Hepatocyte (in vitro differentiated cells): ENCODE data around the gene BIN1. TPM values are rescaled to one million over a fixed set of nuclear protein-coding genes. Genes with fewer than 3 reads are reported as not detected.
A peak's percentile ranks its signal among the peaks of the same experiment; 100 is the strongest.

ENCODE experiments used
- DNase-seq: peaks from one replicate; pipeline ENCODE4 v3.0.0-alpha.2; 2016; ENCODE audit warnings: low spot score
- H2AFZ ChIP-seq: fragments of 200-600 bp; sonication (generic); 2 replicates; pipeline ENCODE4 v1.6.0; 2016; ENCODE audit warnings: antibody characterized with exemption, mild to moderate bottlenecking
- H3K27ac ChIP-seq: fragments of 200-600 bp; sonication (generic); 2 replicates; pipeline ENCODE4 v1.5.1; 2016; ENCODE audit warnings: mild to moderate bottlenecking
- H3K27me3 ChIP-seq: fragments of 200-600 bp; sonication (generic); 2 replicates; pipeline ENCODE4 v1.6.1; 2016
- H3K36me3 ChIP-seq: fragments of 200-600 bp; sonication (generic); replicated peaks from 2 replicates; pipeline ENCODE4 v1.5.1; 2016; ENCODE audit warnings: low read depth; ENCODE audit not compliant: insufficient read depth
- H3K4me1 ChIP-seq: fragments of 200-600 bp; sonication (generic); 2 replicates; pipeline ENCODE4 v1.5.1; 2016; ENCODE audit warnings: mild to moderate bottlenecking, moderate library complexity; ENCODE audit not compliant: insufficient read depth
- H3K4me2 ChIP-seq: fragments of 200-600 bp; sonication (generic); 2 replicates; pipeline ENCODE4 v1.6.0; 2016
- H3K4me3 ChIP-seq: fragments of 200-600 bp; sonication (generic); 2 replicates; pipeline ENCODE4 v1.5.1; 2016; ENCODE audit warnings: mild to moderate bottlenecking
- H3K79me2 ChIP-seq: fragments of 200-600 bp; sonication (generic); 2 replicates; pipeline ENCODE4 v1.6.0; 2017; ENCODE audit warnings: mild to moderate bottlenecking
- H3K9me2 ChIP-seq: fragments of 200-600 bp; sonication (generic); replicated peaks from 2 replicates; pipeline ENCODE4 v1.6.0; 2017; ENCODE audit warnings: mild to moderate bottlenecking; ENCODE audit not compliant: insufficient read depth
- H3K9me3 ChIP-seq: fragments of 200-600 bp; sonication (generic); 2 replicates; pipeline ENCODE4 v1.5.1; 2016; ENCODE audit warnings: low read depth, mild to moderate bottlenecking
- H4K20me1 ChIP-seq: fragments of 200-600 bp; sonication (generic); 2 replicates; pipeline ENCODE4 v1.6.0; 2016; ENCODE audit warnings: mild to moderate bottlenecking; ENCODE audit not compliant: insufficient read depth, poor library complexity, severe bottlenecking
- CTCF ChIP-seq: fragments of 200-600 bp; sonication (generic); IDR thresholded peaks from 2 replicates; pipeline ENCODE4 v1.5.1; 2016; ENCODE audit warnings: antibody characterized with exemption, mild to moderate bottlenecking; ENCODE audit not compliant: poor library complexity
- EZH2 ChIP-seq: fragments of 200-600 bp; sonication (generic); IDR thresholded peaks from 2 replicates; pipeline ENCODE4 v1.6.1; 2016; ENCODE audit warnings: antibody characterized with exemption, mild to moderate bottlenecking, borderline replicate concordance
- EZH2phosphoT487 ChIP-seq: fragments of 200-600 bp; sonication (generic); IDR thresholded peaks from one replicate; pipeline ENCODE4 v1.6.1; 2018; ENCODE audit warnings: antibody characterized with exemption, mild to moderate bottlenecking, low read depth, moderate library complexity; ENCODE audit not compliant: unreplicated experiment, severe bottlenecking
- WGBS: methylation state at CpG from one replicate; pipeline ENCODE4 v1.1.6; 2016; ENCODE audit warnings: low lambda C conversion rate; ENCODE audit errors: missing lambda C conversion rate; 5-methylcytosine and 5-hydroxymethylcytosine counted together
- polyA plus RNA-seq: library from polyadenylated mRNA; unstranded; fragments of >200 nt; fragmentation: Nextera tagmentation; extraction: Ambion mirVana; gene quantifications from 2 replicates; pipeline ENCODE4 v1.2.1, GENCODE V29; 2016
- total RNA-seq: library from RNA; depleted of rRNA; stranded (reverse); fragments of >200 nt; gene quantifications from 2 replicates; pipeline ENCODE4 v1.2.3, GENCODE V29; 2014

BIN1 gene
- total and polyA plus RNA-seq, 2 experiments from 2014 or later = 109 to 113 TPM

DNA sequence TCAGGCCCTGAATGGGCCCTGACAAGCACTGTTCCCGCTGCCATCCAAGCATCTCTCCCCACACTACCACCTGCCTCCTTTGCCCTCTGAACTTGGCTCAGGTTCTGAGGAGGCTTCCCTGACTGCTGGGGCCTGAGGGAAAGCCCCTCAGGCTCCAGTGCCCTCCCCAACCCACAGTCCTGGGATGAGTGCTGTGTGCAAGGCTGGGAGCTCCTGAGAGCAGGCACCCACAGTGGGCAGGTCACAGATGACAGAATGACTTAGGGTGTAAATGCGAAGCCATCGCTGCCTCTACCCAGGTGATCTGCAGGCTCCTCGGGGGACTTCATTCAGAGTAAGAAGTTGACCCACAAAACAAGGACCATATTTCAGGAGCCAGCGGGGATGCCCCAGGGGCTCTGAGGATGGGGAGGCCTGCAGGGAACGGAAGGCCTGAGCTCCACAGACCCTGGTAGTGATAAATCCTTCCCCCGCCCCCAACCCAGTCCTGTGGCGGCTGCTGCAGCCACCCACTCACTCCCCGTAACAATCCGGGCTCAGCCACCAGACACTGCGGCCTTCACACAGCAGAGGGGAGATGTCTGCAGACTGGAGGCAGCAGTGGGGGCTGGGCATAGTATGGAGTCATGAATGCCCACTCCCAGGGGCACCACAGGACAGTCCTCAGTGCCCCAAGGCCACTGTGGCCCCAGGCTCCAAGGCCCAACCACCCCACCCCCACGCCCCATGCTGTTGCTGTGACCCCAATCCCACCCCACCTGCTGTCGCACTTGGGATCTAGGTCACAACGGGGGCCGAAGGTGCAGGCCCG lies 8.9 kb downstream of the BIN1 start:
- peaks cover 92% of the 10 kb centered on the region for H3K4me1 ChIP-seq
- H4K20me1 ChIP-seq = peaks cover 51% of the 10 kb centered on the region
- H3K27me3 ChIP-seq = no peaks in the 10 kb centered on the region
- TF ChIP-seq EZH2phosphoT487 (no peak), EZH2 (no peak), CTCF (no peak)
- no peaks in the 10 kb centered on the region for H3K9me2 ChIP-seq
- H3K27ac ChIP-seq = peak overlapping the region; percentile 11
- H3K4me2 ChIP-seq = no peak overlapping the region
- no peak overlapping the region for H2AFZ ChIP-seq
- WGBS = 75% methylated on average over 16 of the region's 16 CpGs
- H3K9me3 ChIP-seq = no peaks in the 10 kb centered on the region
- no peak for DNase-seq
- no peak overlapping the region for H3K4me3 ChIP-seq
- H3K36me3 ChIP-seq = no peaks in the 10 kb centered on the region
- H3K79me2 ChIP-seq = peaks cover 99% of the 10 kb centered on the region

DNA sequence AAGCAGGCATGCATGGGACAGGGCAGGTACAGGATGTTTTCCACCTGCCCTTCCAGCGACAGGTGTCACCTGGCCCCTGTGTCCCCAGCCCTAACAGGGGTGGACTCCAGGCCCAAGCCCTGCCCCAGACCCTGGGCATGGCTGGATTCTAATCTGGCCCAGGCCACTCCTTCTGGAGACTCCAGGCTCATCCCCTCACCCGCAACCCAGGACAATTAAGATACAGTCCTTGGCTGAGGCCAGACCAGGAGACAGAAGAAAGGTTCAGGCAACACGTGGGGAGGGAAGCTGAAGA lies 9.5 kb downstream of the BIN1 start:
- Histone ChIP-seq H3K4me2 (no peak overlapping the region), H3K9me2 (no peaks in the 10 kb centered on the region), H4K20me1 (peaks cover 47% of the 10 kb centered on the region), H3K36me3 (no peaks in the 10 kb centered on the region), H3K79me2 (peaks cover 99% of the 10 kb centered on the region), H2AFZ (no peak overlapping the region), H3K4me1 (peaks cover 92% of the 10 kb centered on the region), H3K27ac (no peak overlapping the region), H3K9me3 (no peaks in the 10 kb centered on the region), H3K4me3 (no peak overlapping the region), H3K27me3 (no peaks in the 10 kb centered on the region)
- WGBS = 81% methylated on average over 3 of the region's 3 CpGs
- DNase-seq = no peak
- TF ChIP-seq EZH2 (no peak), EZH2phosphoT487 (no peak), CTCF (no peak)

GRCh38 chr2:127096718-127097470 lies 10.1 kb downstream of the BIN1 start:
- WGBS = 92% methylated on average over 15 of the region's 15 CpGs
- no peaks in the 10 kb centered on the region for H3K9me2 ChIP-seq
- H3K4me2 ChIP-seq = no peak overlapping the region
- peaks cover 99% of the 10 kb centered on the region for H3K79me2 ChIP-seq
- no peak overlapping the region for H3K4me3 ChIP-seq
- H3K36me3 ChIP-seq = no peaks in the 10 kb centered on the region
- peaks cover 41% of the 10 kb centered on the region for H4K20me1 ChIP-seq
- no peak for DNase-seq
- TF ChIP-seq EZH2 (no peak), CTCF (no peak), EZH2phosphoT487 (no peak)
- H2AFZ ChIP-seq = no peak overlapping the region
- H3K27me3 ChIP-seq = no peaks in the 10 kb centered on the region
- H3K4me1 ChIP-seq = peaks cover 89% of the 10 kb centered on the region
- H3K27ac ChIP-seq = peak overlapping the region; percentile 73
- H3K9me3 ChIP-seq = no peaks in the 10 kb centered on the region
